ENCODE data around the gene ZDHHC8. TPM values are rescaled to one million over a fixed set of nuclear protein-coding genes. Genes with fewer than 3 reads are reported as not detected.

The ZDHHC8 gene
- 91.5 and 96.9 TPM in 2 replicates for total RNA-seq
- 13.9 TPM for total RNA-seq (2013)
- polyA plus RNA-seq: 82.8 and 94.4 TPM in 2 replicates
- 14.7 and 27.8 TPM in 2 replicates for polyA minus RNA-seq

GRCh38 chr22:20131597-20131858 lies at the start of gene ZDHHC8:
Gene ZDHHC8, plus strand, starts transcription at chr22:20131804. Its CDS starts 144 bp downstream, at chr22:20131948.
- no peak for TF ChIP-seq CTCF (IDR thresholded peaks at IDR 0.05)
- TF ChIP-seq EZH2 (IDR thresholded peaks at IDR 0.05; ENCODE audit: borderline replicate concordance, insufficient read depth, low read depth, low read length, poor library complexity, severe bottlenecking): no peak
- ChIA-PET CTCF (no interaction called here), POLR2A (interaction anchor here (1.0 kb wide), 1 partner anchor 14 kb away, joined by 3 read pairs; the partner anchor contains the start of gene TRMT2A)
- Mint-ChIP-seq H3K27me3 (no peaks in the 10 kb centered on the region), H3K4me3 (peak within 1 kb of the TSS; percentile 74), H3K4me1 (peaks cover 28% of the 10 kb centered on the region), H3K27ac (peak within 1 kb of the TSS; percentile 80), H3K9me3 (ENCODE audit: insufficient read depth) (no peaks in the 10 kb centered on the region)
- Histone ChIP-seq H2AFZ (ENCODE audit: insufficient read depth, low read depth, low read length, poor library complexity, severe bottlenecking) (peak within 1 kb of the TSS; percentile 79), H3K36me3 (replicated peaks in 1 of 2; ENCODE audit: control extremely low read depth in 1 of 2, control insufficient read depth in 1 of 2, extremely low read depth in 1 of 2, insufficient read depth in 2 of 2, low read length in 1 of 2) (peaks cover 0 to 2% of the 10 kb centered on the region in 2 experiments), H3K4me1 (ENCODE audit: control insufficient read depth in 2 of 2, insufficient read depth in 2 of 2, low read length in 2 of 2) (peaks cover 14 to 42% of the 10 kb centered on the region in 2 donors), H3K9me3 (ENCODE audit: control extremely low read depth in 1 of 3, control insufficient read depth in 2 of 3, insufficient read depth in 1 of 3, low read length in 2 of 3) (no peaks in the 10 kb centered on the region), H3K27me3 (replicated peaks in 1 of 4; ENCODE audit: control extremely low read depth in 1 of 4, control insufficient read depth in 3 of 4, insufficient read depth in 4 of 4, low read length in 3 of 4) (no peaks in the 10 kb centered on the region), H3K79me2 (ENCODE audit: control insufficient read depth, insufficient read depth, low read length) (peaks cover 37% of the 10 kb centered on the region), H3K9ac (ENCODE audit: low read length) (peak within 1 kb of the TSS; percentile 75), H3K27ac (ENCODE audit: low read length in 2 of 2) (peak within 1 kb of the TSS; percentile 54 to 79), H3K4me2 (replicated peaks; ENCODE audit: low read depth, low read length, poor library complexity, severe bottlenecking) (peak within 1 kb of the TSS; percentile 96), H4K20me1 (ENCODE audit: control insufficient read depth, insufficient read depth, low read length, poor library complexity, severe bottlenecking) (peaks cover 43% of the 10 kb centered on the region), H3K4me3 (ENCODE audit: control extremely low read depth in 1 of 5, extremely low read depth in 1 of 5, insufficient read depth in 1 of 5, low read depth in 2 of 5, low read length in 4 of 5) (peak within 1 kb of the TSS; percentile 6 to 97 (median 87))
- peak; percentile 72 for DNase-seq
- peak; percentile 63 for ATAC-seq (ENCODE audit: low read depth)
- WGBS (ENCODE audit: insufficient coverage): under 1% methylated on average over 37 of the region's 43 CpGs
- intact Hi-C loops (cut with micrococcal nuclease): loop anchor here (1.0 to 5.0 kb wide), 6 partner anchors 14 to 376 kb away; partner anchors contain the start of genes DGCR8, MED15 and TRMT2A

DNA sequence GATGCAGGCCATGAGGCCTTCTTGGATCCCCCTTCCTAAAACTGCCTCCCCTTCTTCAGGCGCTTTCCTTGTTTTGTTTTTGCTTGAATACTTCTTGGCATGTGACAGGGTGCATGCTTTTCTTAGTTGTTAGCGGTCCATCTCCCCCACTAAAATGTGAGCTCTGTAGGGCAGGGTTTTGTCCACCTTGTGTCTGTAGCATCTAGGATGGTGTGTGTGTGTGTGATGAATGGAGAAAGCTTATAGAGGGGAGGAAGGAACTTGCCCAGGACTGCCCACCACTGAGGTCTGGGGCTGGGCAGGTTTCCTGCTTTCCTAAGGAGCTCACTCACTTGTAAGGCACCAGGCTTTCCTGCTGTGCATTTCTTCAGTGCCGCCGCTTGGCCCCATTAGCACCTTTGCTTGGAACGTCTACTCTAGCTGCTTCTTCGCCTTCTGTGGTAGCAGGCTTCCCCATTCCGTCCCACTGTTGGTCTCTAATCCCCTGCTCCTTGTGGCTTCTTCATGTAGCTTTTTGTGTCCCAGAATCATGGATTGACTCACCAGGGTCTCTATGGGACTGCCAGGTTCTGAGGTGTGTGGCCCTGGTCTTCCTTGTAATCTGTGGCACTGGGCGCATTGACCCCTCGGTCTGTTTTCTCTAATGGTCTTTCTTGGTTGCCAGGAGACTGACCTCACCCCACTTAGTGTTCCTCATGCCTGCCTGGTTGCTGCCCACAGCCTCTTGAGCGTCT lies 48.3 kb upstream of the ZDHHC8 start:
- POLR2A ChIA-PET: no interaction called here
- DNase-seq: no peak
- Mint-ChIP-seq H3K4me3 (peak overlapping the region; percentile 12), H3K27me3 (no peaks in the 10 kb centered on the region), H3K27ac (no peak overlapping the region), H3K4me1 (peaks cover 37% of the 10 kb centered on the region), H3K9me3 (ENCODE audit: insufficient read depth) (no peaks in the 10 kb centered on the region)
- H3K36me3 ChIP-seq (replicated peaks in 1 of 2; ENCODE audit: control extremely low read depth in 1 of 2, control insufficient read depth in 1 of 2, extremely low read depth in 1 of 2, insufficient read depth in 2 of 2, low read length in 1 of 2): peaks cover 3 to 23% of the 10 kb centered on the region in 2 experiments
- 94% methylated on average over 8 of the region's 10 CpGs for WGBS (ENCODE audit: insufficient coverage)
- ATAC-seq (ENCODE audit: low read depth): no peak
- intact Hi-C loops (cut with micrococcal nuclease): loop anchor here (10.0 kb wide), 1 partner anchor 229 kb away; the partner anchor contains the start of genes GNB1L and RTL10
- no peaks in the 10 kb centered on the region for H3K27me3 ChIP-seq (replicated peaks in 1 of 4; ENCODE audit: control extremely low read depth in 1 of 4, control insufficient read depth in 3 of 4, insufficient read depth in 4 of 4, low read length in 3 of 4)
- no peak overlapping the region for H3K27ac ChIP-seq (ENCODE audit: low read length in 2 of 2)
- no peak for TF ChIP-seq CTCF (IDR thresholded peaks at IDR 0.05)
- no peak for TF ChIP-seq EZH2 (IDR thresholded peaks at IDR 0.05; ENCODE audit: borderline replicate concordance, insufficient read depth, low read depth, low read length, poor library complexity, severe bottlenecking)
- CTCF ChIA-PET: no interaction called here
- H3K9ac ChIP-seq (ENCODE audit: low read length): no peak overlapping the region
- H2AFZ ChIP-seq (ENCODE audit: insufficient read depth, low read depth, low read length, poor library complexity, severe bottlenecking): no peak overlapping the region
- no peak overlapping the region for H3K4me2 ChIP-seq (replicated peaks; ENCODE audit: low read depth, low read length, poor library complexity, severe bottlenecking)
- peaks cover 9 to 21% of the 10 kb centered on the region in 2 donors for H3K4me1 ChIP-seq (ENCODE audit: control insufficient read depth in 2 of 2, insufficient read depth in 2 of 2, low read length in 2 of 2)
- peaks cover 60% of the 10 kb centered on the region for H3K79me2 ChIP-seq (ENCODE audit: control insufficient read depth, insufficient read depth, low read length)
- peaks cover 26% of the 10 kb centered on the region for H4K20me1 ChIP-seq (ENCODE audit: control insufficient read depth, insufficient read depth, low read length, poor library complexity, severe bottlenecking)
- H3K9me3 ChIP-seq (ENCODE audit: control extremely low read depth in 1 of 3, control insufficient read depth in 2 of 3, insufficient read depth in 1 of 3, low read length in 2 of 3): no peaks in the 10 kb centered on the region
- H3K4me3 ChIP-seq (ENCODE audit: control extremely low read depth in 1 of 5, extremely low read depth in 1 of 5, insufficient read depth in 1 of 5, low read depth in 2 of 5, low read length in 4 of 5): no peak overlapping the region

Data from B cell (primary cell).